Testis (tissue), 2 donors: ENCODE data around the gene TTLL11.

Experiments
- CTCF ChIP-seq, 3 experiments: fragments of 450-650 bp in 2 of 3; fragments of 200-600 bp in 1 of 3; sonication (generic) in 1 of 3; IDR thresholded peaks; one replicate each; pipeline ENCODE4 v1.5.1; 2016 to 2019; ENCODE audit warnings: antibody characterized with exemption in 3 of 3, mild to moderate bottlenecking in 2 of 3, moderate library complexity in 1 of 3
- POLR2A ChIP-seq: fragments of 450-650 bp; IDR thresholded peaks from one replicate; pipeline ENCODE4 v1.6.1; 2017; ENCODE audit warnings: antibody characterized with exemption, mild to moderate bottlenecking, moderate library complexity

- TF ChIP-seq CTCF (IDR thresholded peaks at IDR 0.05) (no peak), POLR2A (no peak)
Observed at GRCh38 chr9:122138560-122139268, 45.6 kb upstream of the TTLL11 start.
